ENCODE results near the gene PLD5.

PLD5 gene

GRCh38 chr1:242524571-242525359 is at the start of gene PLD5:
PLD5 (minus strand) TSS chr1:242524697.
- Mint-ChIP-seq H3K4me3 (peak within 1 kb of the TSS; percentile 88), H3K36me3 (ENCODE audit: low read depth) (no peaks in the 10 kb centered on the region), H3K27ac (no peak within 1 kb of the TSS), H3K4me1 (peaks cover 10% of the 10 kb centered on the region), H3K9me3 (no peaks in the 10 kb centered on the region), H3K27me3 (ENCODE audit: low read depth, poor library complexity) (peaks cover 87% of the 10 kb centered on the region)
- DNase-seq: peak; percentile 54
- TF ChIP-seq, protein P1, sequence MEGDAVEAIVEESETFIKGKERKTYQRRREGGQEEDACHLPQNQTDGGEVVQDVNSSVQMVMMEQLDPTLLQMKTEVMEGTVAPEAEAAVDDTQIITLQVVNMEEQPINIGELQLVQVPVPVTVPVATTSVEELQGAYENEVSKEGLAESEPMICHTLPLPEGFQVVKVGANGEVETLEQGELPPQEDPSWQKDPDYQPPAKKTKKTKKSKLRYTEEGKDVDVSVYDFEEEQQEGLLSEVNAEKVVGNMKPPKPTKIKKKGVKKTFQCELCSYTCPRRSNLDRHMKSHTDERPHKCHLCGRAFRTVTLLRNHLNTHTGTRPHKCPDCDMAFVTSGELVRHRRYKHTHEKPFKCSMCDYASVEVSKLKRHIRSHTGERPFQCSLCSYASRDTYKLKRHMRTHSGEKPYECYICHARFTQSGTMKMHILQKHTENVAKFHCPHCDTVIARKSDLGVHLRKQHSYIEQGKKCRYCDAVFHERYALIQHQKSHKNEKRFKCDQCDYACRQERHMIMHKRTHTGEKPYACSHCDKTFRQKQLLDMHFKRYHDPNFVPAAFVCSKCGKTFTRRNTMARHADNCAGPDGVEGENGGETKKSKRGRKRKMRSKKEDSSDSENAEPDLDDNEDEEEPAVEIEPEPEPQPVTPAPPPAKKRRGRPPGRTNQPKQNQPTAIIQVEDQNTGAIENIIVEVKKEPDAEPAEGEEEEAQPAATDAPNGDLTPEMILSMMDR (IDR thresholded peaks at IDR 0.05): no peak

- no peaks in the 10 kb centered on the region for H3K36me3 Mint-ChIP-seq (ENCODE audit: low read depth)
- H3K27ac Mint-ChIP-seq: no peak overlapping the region
- H3K27me3 Mint-ChIP-seq (ENCODE audit: low read depth, poor library complexity): peaks cover 8% of the 10 kb centered on the region
- no peak overlapping the region for H3K4me3 Mint-ChIP-seq
- peaks cover 7% of the 10 kb centered on the region for H3K9me3 Mint-ChIP-seq
- H3K4me1 Mint-ChIP-seq: no peaks in the 10 kb centered on the region
- TF ChIP-seq, protein P1 (IDR thresholded peaks at IDR 0.05): no peak
- no peak for DNase-seq
Observed at GRCh38 chr1:242569867-242570266, 45.4 kb upstream of the PLD5 start.

- peaks cover 8% of the 10 kb centered on the region for H3K27me3 Mint-ChIP-seq (ENCODE audit: low read depth, poor library complexity)
- no peak overlapping the region for H3K27ac Mint-ChIP-seq
- no peaks in the 10 kb centered on the region for H3K4me1 Mint-ChIP-seq
- peaks cover 7% of the 10 kb centered on the region for H3K9me3 Mint-ChIP-seq
- TF ChIP-seq, protein P1 (IDR thresholded peaks at IDR 0.05): no peak
- DNase-seq: no peak
- H3K4me3 Mint-ChIP-seq: no peak overlapping the region
- H3K36me3 Mint-ChIP-seq (ENCODE audit: low read depth): no peaks in the 10 kb centered on the region
Observed at GRCh38 chr1:242568666-242569065, 44.2 kb upstream of the PLD5 start.

DNA sequence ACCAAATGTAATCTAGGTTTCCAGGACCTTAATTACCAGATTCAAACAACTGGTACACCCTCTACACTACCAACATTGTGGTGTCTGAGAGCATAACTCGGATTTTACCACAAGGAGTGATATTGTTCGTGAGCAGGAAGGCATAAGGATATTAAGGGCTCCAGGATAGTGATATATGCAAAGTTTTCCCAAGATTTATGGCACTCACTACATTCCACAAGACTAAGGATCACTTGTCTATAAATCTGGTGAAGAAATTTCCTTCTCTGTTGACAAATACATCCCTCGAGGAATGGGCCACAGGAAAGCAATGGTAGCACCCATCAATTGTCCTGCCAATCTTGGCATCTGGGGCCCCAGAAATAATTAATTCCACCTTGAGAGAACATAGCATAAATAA is 43.1 kb upstream of the PLD5 start:
- no peaks in the 10 kb centered on the region for H3K36me3 Mint-ChIP-seq (ENCODE audit: low read depth)
- peaks cover 8% of the 10 kb centered on the region for H3K27me3 Mint-ChIP-seq (ENCODE audit: low read depth, poor library complexity)
- no peak for DNase-seq
- TF ChIP-seq, protein P1 (IDR thresholded peaks at IDR 0.05): no peak
- H3K9me3 Mint-ChIP-seq: peaks cover 7% of the 10 kb centered on the region
- H3K4me1 Mint-ChIP-seq: no peaks in the 10 kb centered on the region
- H3K4me3 Mint-ChIP-seq: no peak overlapping the region
- no peak overlapping the region for H3K27ac Mint-ChIP-seq

GRCh38 chr1:242556759-242557158 is 32.3 kb upstream of the PLD5 start:
- TF ChIP-seq, protein P1 (IDR thresholded peaks at IDR 0.05): no peak
- peaks cover 4% of the 10 kb centered on the region for H3K4me1 Mint-ChIP-seq
- peaks cover 12% of the 10 kb centered on the region for H3K27me3 Mint-ChIP-seq (ENCODE audit: low read depth, poor library complexity)
- H3K9me3 Mint-ChIP-seq: no peaks in the 10 kb centered on the region
- no peaks in the 10 kb centered on the region for H3K36me3 Mint-ChIP-seq (ENCODE audit: low read depth)
- H3K27ac Mint-ChIP-seq: no peak overlapping the region
- no peak for DNase-seq
- no peak overlapping the region for H3K4me3 Mint-ChIP-seq

GRCh38 chr1:242556276-242556675 is 31.8 kb upstream of the PLD5 start:
- DNase-seq: no peak
- no peaks in the 10 kb centered on the region for H3K36me3 Mint-ChIP-seq (ENCODE audit: low read depth)
- H3K9me3 Mint-ChIP-seq: no peaks in the 10 kb centered on the region
- TF ChIP-seq, protein P1 (IDR thresholded peaks at IDR 0.05): no peak
- H3K27ac Mint-ChIP-seq: no peak overlapping the region
- H3K27me3 Mint-ChIP-seq (ENCODE audit: low read depth, poor library complexity): peaks cover 12% of the 10 kb centered on the region
- H3K4me3 Mint-ChIP-seq: no peak overlapping the region
- H3K4me1 Mint-ChIP-seq: peaks cover 4% of the 10 kb centered on the region

Measured in nephron progenitor cell (in vitro differentiated cells).